Karpas-422 (cell line): ENCODE results near the gene TMEM132C. TPM values are rescaled to one million over a fixed set of nuclear protein-coding genes. Genes with fewer than 3 reads are reported as not detected.

Experiments used
- DNase-seq: peaks from one replicate; pipeline ENCODE4 v3.0.0-alpha.2; 2015
- H2AFZ ChIP-seq: fragments of 200-600 bp; sonication (generic); 2 replicates; pipeline ENCODE4 v1.6.1; 2014; ENCODE audit warnings: antibody characterized with exemption, low read length, mixed read lengths
- H3K27ac ChIP-seq: fragments of 200-600 bp; sonication (generic); 2 replicates; pipeline ENCODE4 v1.5.1; 2014; ENCODE audit warnings: mild to moderate bottlenecking, low read length, moderate library complexity
- H3K27me3 ChIP-seq: fragments of 200-600 bp; sonication (generic); 2 replicates; pipeline ENCODE4 v1.6.1; 2014; ENCODE audit warnings: low read length, mixed read lengths
- H3K36me3 ChIP-seq: fragments of 200-600 bp; sonication (generic); 2 replicates; pipeline ENCODE4 v1.6.1; 2014; ENCODE audit warnings: low read length, mixed read lengths; ENCODE audit not compliant: insufficient read depth
- H3K4me1 ChIP-seq: fragments of 200-600 bp; sonication (generic); 2 replicates; pipeline ENCODE4 v1.6.1; 2014; ENCODE audit warnings: mild to moderate bottlenecking, low read length, mixed read lengths
- H3K4me2 ChIP-seq: fragments of 200-600 bp; sonication (generic); 2 replicates; pipeline ENCODE4 v1.6.1; 2014; ENCODE audit warnings: low read length, low read depth, mild to moderate bottlenecking; ENCODE audit not compliant: poor library complexity, severe bottlenecking
- H3K4me3 ChIP-seq: fragments of 200-600 bp; sonication (generic); 2 replicates; pipeline ENCODE4 v1.5.1; 2014; ENCODE audit warnings: mild to moderate bottlenecking, antibody characterized with exemption, low read length, mixed read lengths
- H3K79me2 ChIP-seq: fragments of 200-600 bp; sonication (generic); 2 replicates; pipeline ENCODE4 v1.6.1; 2014; ENCODE audit warnings: mild to moderate bottlenecking, low read length, mixed read lengths
- H3K9ac ChIP-seq: fragments of 200-600 bp; sonication (generic); 2 replicates; pipeline ENCODE4 v1.6.0; 2014; ENCODE audit warnings: low read length
- H3K9me2 ChIP-seq: fragments of 200-600 bp; sonication (generic), shearing (Covaris generic); replicated peaks from 2 replicates; pipeline ENCODE4 v1.6.0; 2014; ENCODE audit warnings: mild to moderate bottlenecking, low read length, moderate library complexity; ENCODE audit not compliant: insufficient read depth
- H3K9me3 ChIP-seq: fragments of 300-700, 200-600 bp; sonication (generic); 2 replicates; pipeline ENCODE4 v1.6.1; 2014; ENCODE audit warnings: low read length, mixed read lengths
- H4K20me1 ChIP-seq: fragments of 200-600 bp; sonication (generic); 2 replicates; pipeline ENCODE4 v1.6.1; 2014; ENCODE audit warnings: mild to moderate bottlenecking, antibody characterized with exemption, low read length, low read depth; ENCODE audit not compliant: insufficient read depth
- total RNA-seq: library from RNA; depleted of rRNA; stranded (reverse); fragments of >200 nt; shearing (Covaris generic); gene quantifications from 2 replicates; pipeline ENCODE4 v1.2.3, GENCODE V29; 2014; ENCODE audit warnings: low replicate concordance

The TMEM132C gene
- total RNA-seq, 1 experiment from 2014 or later, result not detected

DNA sequence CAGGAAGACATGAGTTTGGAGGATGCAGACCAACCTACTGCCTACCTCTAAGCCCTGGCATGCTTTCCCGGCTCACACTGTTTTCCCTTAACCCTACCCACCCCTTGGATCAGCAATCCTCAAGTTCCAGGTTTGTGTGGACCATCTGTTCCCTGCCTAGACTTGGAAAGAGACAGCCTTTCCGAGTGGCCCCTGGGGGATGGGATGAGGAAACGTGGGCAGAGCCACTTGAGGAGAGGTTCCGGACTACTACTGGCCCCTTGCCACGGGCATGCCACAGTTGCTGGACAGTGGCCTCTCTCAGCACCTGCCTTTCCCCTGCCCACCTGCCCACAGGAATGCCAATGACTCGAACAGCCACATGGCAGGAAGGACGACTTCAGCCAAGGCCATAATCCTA lies 420.9 kb downstream of the TMEM132C start:
- H3K9me2 ChIP-seq, result no peaks in the 10 kb centered on the region
- no peak overlapping the region for H2AFZ ChIP-seq

DNA sequence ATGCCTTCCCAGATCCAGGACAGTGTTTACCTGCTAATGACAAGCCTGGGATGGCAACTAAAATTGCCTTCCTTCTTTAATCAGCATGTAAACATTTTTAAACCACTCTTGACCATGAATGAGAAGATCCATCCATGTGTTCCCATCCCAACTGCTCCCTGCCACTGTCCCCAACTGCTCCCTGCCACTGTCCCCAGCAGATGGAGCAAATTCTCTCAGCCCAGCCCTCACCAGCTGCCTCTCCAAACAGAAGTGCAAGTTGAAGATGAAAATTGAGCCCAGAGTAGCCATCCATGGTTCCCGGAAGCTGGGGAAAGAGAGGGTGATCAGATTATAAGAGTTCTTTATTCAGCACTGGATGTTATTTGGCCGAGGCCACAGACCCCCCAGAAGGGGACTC lies 423.7 kb downstream of the TMEM132C start:
- Histone ChIP-seq H3K79me2 (no peaks in the 10 kb centered on the region), H3K9me2 (no peaks in the 10 kb centered on the region), H3K4me3 (no peak overlapping the region), H3K9ac (no peak overlapping the region), H3K9me3 (no peaks in the 10 kb centered on the region), H3K4me1 (no peaks in the 10 kb centered on the region), H4K20me1 (no peaks in the 10 kb centered on the region), H3K27ac (no peak overlapping the region), H3K36me3 (no peaks in the 10 kb centered on the region), H3K27me3 (no peaks in the 10 kb centered on the region), H3K4me2 (no peak overlapping the region), H2AFZ (no peak overlapping the region)
- no peak for DNase-seq

More for the DNA sequence above, 420.9 kb downstream of the TMEM132C start:
- Histone ChIP-seq H3K27me3 (no peaks in the 10 kb centered on the region), H3K4me1 (no peaks in the 10 kb centered on the region), H4K20me1 (no peaks in the 10 kb centered on the region), H3K27ac (no peak overlapping the region), H3K4me2 (no peak overlapping the region), H3K4me3 (no peak overlapping the region), H3K79me2 (no peaks in the 10 kb centered on the region), H3K36me3 (no peaks in the 10 kb centered on the region), H3K9ac (no peak overlapping the region), H3K9me3 (no peaks in the 10 kb centered on the region)
- DNase-seq, result no peak

- Histone ChIP-seq H3K9ac (no peak overlapping the region), H3K4me3 (no peak overlapping the region), H3K79me2 (no peaks in the 10 kb centered on the region), H3K36me3 (no peaks in the 10 kb centered on the region), H3K27ac (no peak overlapping the region), H3K27me3 (no peaks in the 10 kb centered on the region), H3K4me2 (no peak overlapping the region), H4K20me1 (no peaks in the 10 kb centered on the region), H3K4me1 (no peaks in the 10 kb centered on the region), H3K9me2 (no peaks in the 10 kb centered on the region), H3K9me3 (no peaks in the 10 kb centered on the region), H2AFZ (no peak overlapping the region)
- no peak for DNase-seq
Observed at GRCh38 chr12:128693115-128693514, 426.1 kb downstream of the TMEM132C start.

- Histone ChIP-seq H3K4me1 (no peaks in the 10 kb centered on the region), H3K4me3 (no peak overlapping the region), H3K9me2 (no peaks in the 10 kb centered on the region), H4K20me1 (no peaks in the 10 kb centered on the region), H3K27ac (no peak overlapping the region), H3K27me3 (no peaks in the 10 kb centered on the region), H3K4me2 (no peak overlapping the region), H3K9ac (no peak overlapping the region), H2AFZ (no peak overlapping the region), H3K79me2 (no peaks in the 10 kb centered on the region), H3K36me3 (no peaks in the 10 kb centered on the region), H3K9me3 (no peaks in the 10 kb centered on the region)
- no peak for DNase-seq
Observed at GRCh38 chr12:128693771-128694170, 426.8 kb downstream of the TMEM132C start.

- DNase-seq, result no peak
- H2AFZ ChIP-seq, result no peak overlapping the region
- H3K9me3 ChIP-seq, result no peaks in the 10 kb centered on the region
- H3K9ac ChIP-seq, result no peak overlapping the region
- no peaks in the 10 kb centered on the region for H4K20me1 ChIP-seq
- H3K27me3 ChIP-seq, result no peaks in the 10 kb centered on the region
- no peak overlapping the region for H3K27ac ChIP-seq
- H3K9me2 ChIP-seq, result no peaks in the 10 kb centered on the region
- no peaks in the 10 kb centered on the region for H3K79me2 ChIP-seq
- H3K36me3 ChIP-seq, result no peaks in the 10 kb centered on the region
- no peak overlapping the region for H3K4me3 ChIP-seq
- no peak overlapping the region for H3K4me2 ChIP-seq
- H3K4me1 ChIP-seq, result no peaks in the 10 kb centered on the region
Observed at GRCh38 chr12:128694445-128694844, 427.5 kb downstream of the TMEM132C start.

DNA sequence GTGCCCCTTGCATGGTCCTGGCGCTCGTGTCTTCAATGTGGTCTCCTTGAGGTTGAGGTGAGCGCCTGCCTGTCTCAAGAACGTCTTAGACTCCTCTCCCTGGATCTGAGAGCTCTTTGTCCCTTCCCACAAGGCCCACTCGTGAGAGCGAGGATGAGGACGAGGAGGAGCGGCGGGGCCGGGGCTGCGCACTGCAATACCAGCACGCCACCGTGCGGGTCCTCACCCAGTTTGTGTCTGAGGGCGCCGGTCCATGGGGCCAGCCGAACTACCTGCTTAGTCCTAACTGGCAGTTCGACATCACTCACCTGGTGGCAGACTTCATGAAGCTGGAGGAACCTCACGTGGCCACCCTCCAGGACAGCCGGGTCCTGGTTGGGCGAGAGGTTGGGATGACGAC lies 428.7 kb downstream of the TMEM132C start:
- Histone ChIP-seq H3K4me3 (no peak overlapping the region), H3K27ac (no peak overlapping the region), H3K9me3 (no peaks in the 10 kb centered on the region), H3K4me2 (no peak overlapping the region), H3K79me2 (no peaks in the 10 kb centered on the region), H4K20me1 (no peaks in the 10 kb centered on the region), H3K36me3 (no peaks in the 10 kb centered on the region), H2AFZ (no peak overlapping the region), H3K9ac (no peak overlapping the region), H3K27me3 (no peaks in the 10 kb centered on the region), H3K9me2 (no peaks in the 10 kb centered on the region), H3K4me1 (no peaks in the 10 kb centered on the region)
- no peak for DNase-seq

GRCh38 chr12:128698301-128698972 lies 431.5 kb downstream of the TMEM132C start:
- Histone ChIP-seq H3K4me2 (no peak overlapping the region), H3K79me2 (no peaks in the 10 kb centered on the region), H2AFZ (no peak overlapping the region), H3K9me3 (no peaks in the 10 kb centered on the region), H3K27ac (no peak overlapping the region), H3K36me3 (no peaks in the 10 kb centered on the region), H3K27me3 (no peaks in the 10 kb centered on the region), H3K9ac (no peak overlapping the region), H3K4me1 (no peaks in the 10 kb centered on the region), H4K20me1 (no peaks in the 10 kb centered on the region), H3K9me2 (no peaks in the 10 kb centered on the region), H3K4me3 (no peak overlapping the region)
- DNase-seq, result no peak

GRCh38 chr12:128699106-128699505 lies 432.1 kb downstream of the TMEM132C start:
- no peaks in the 10 kb centered on the region for H3K79me2 ChIP-seq
- H3K27ac ChIP-seq, result no peak overlapping the region
- H3K36me3 ChIP-seq, result no peaks in the 10 kb centered on the region
- no peaks in the 10 kb centered on the region for H3K27me3 ChIP-seq
- no peaks in the 10 kb centered on the region for H3K4me1 ChIP-seq
- no peak overlapping the region for H3K4me3 ChIP-seq
- H2AFZ ChIP-seq, result no peak overlapping the region
- DNase-seq, result no peak
- H3K9me3 ChIP-seq, result no peaks in the 10 kb centered on the region
- H3K9ac ChIP-seq, result no peak overlapping the region
- H4K20me1 ChIP-seq, result no peaks in the 10 kb centered on the region
- no peaks in the 10 kb centered on the region for H3K9me2 ChIP-seq
- no peak overlapping the region for H3K4me2 ChIP-seq
